ENCODE measurements around the gene IFT43. TPM values are rescaled to one million over a fixed set of nuclear protein-coding genes. Genes with fewer than 3 reads are reported as not detected.

Gene IFT43
- total and polyA plus RNA-seq, 2 donors (not counting 1 experiment from before 2014, with no cell fraction given): 35.2 to 54.9 TPM

GRCh38 chr14:76080025-76080424 lies 94.5 kb downstream of the IFT43 start:
- Histone ChIP-seq H3K4me2 (ENCODE audit: extremely low read depth, insufficient read depth, low read length) (no peak overlapping the region), H3K9ac (ENCODE audit: insufficient read depth, low read length) (no peak overlapping the region)

GRCh38 chr14:76080471-76080870 lies 94.9 kb downstream of the IFT43 start:
- H3K4me2 ChIP-seq (ENCODE audit: extremely low read depth, insufficient read depth, low read length): no peak overlapping the region
- H3K4me3 ChIP-seq (replicated peaks in 1 of 4; ENCODE audit: control extremely low read depth in 1 of 4, insufficient read depth in 1 of 4, low read depth in 3 of 4, low read length in 4 of 4): no peak overlapping the region
- H3K9me3 ChIP-seq (ENCODE audit: control insufficient read depth, insufficient read depth, low read depth, low read length): no peaks in the 10 kb centered on the region
- no peak for DNase-seq (ENCODE audit: low read depth in 2 of 2)
- H4K20me1 ChIP-seq (ENCODE audit: control insufficient read depth, extremely low read depth, insufficient read depth, low read length): no peaks in the 10 kb centered on the region
- no peak overlapping the region for H3K9ac ChIP-seq (ENCODE audit: insufficient read depth, low read length)
- no peak overlapping the region for H2AFZ ChIP-seq (ENCODE audit: low read length)
- no peak overlapping the region for H3K27ac ChIP-seq (ENCODE audit: insufficient read depth, low read length)
- H3K36me3 ChIP-seq (ENCODE audit: control insufficient read depth, insufficient read depth, low read length): no peaks in the 10 kb centered on the region
- TF ChIP-seq EZH2 (IDR thresholded peaks at IDR 0.05; ENCODE audit: low read length, missing control alignments) (no peak), CTCF (conservative IDR thresholded peaks at IDR 0.05 in 1 of 2, IDR thresholded peaks at IDR 0.05 in 1 of 2; ENCODE audit: low read depth in 1 of 2, low read length in 2 of 2) (no peak)
- no peaks in the 10 kb centered on the region for H3K27me3 ChIP-seq (ENCODE audit: control insufficient read depth, insufficient read depth, low read length)
- H3K79me2 ChIP-seq (ENCODE audit: control insufficient read depth, insufficient read depth, low read length): no peaks in the 10 kb centered on the region
- no peaks in the 10 kb centered on the region for H3K4me1 ChIP-seq (ENCODE audit: control insufficient read depth, extremely low read depth, insufficient read depth, low read length)

More at GRCh38 chr14:76080025-76080424, 94.5 kb downstream of the IFT43 start:
- H3K27ac ChIP-seq (ENCODE audit: insufficient read depth, low read length): no peak overlapping the region
- TF ChIP-seq CTCF (conservative IDR thresholded peaks at IDR 0.05 in 1 of 2, IDR thresholded peaks at IDR 0.05 in 1 of 2; ENCODE audit: low read depth in 1 of 2, low read length in 2 of 2) (no peak), EZH2 (IDR thresholded peaks at IDR 0.05; ENCODE audit: low read length, missing control alignments) (no peak)
- H3K4me3 ChIP-seq (replicated peaks in 1 of 4; ENCODE audit: control extremely low read depth in 1 of 4, insufficient read depth in 1 of 4, low read depth in 3 of 4, low read length in 4 of 4): no peak overlapping the region
- H3K4me1 ChIP-seq (ENCODE audit: control insufficient read depth, extremely low read depth, insufficient read depth, low read length): no peaks in the 10 kb centered on the region
- no peaks in the 10 kb centered on the region for H3K36me3 ChIP-seq (ENCODE audit: control insufficient read depth, insufficient read depth, low read length)
- H4K20me1 ChIP-seq (ENCODE audit: control insufficient read depth, extremely low read depth, insufficient read depth, low read length): no peaks in the 10 kb centered on the region
- H3K79me2 ChIP-seq (ENCODE audit: control insufficient read depth, insufficient read depth, low read length): no peaks in the 10 kb centered on the region
- H2AFZ ChIP-seq (ENCODE audit: low read length): no peak overlapping the region
- DNase-seq (ENCODE audit: low read depth in 2 of 2): no peak
- no peaks in the 10 kb centered on the region for H3K27me3 ChIP-seq (ENCODE audit: control insufficient read depth, insufficient read depth, low read length)
- no peaks in the 10 kb centered on the region for H3K9me3 ChIP-seq (ENCODE audit: control insufficient read depth, insufficient read depth, low read depth, low read length)

GRCh38 chr14:76081642-76082041 lies 96.1 kb downstream of the IFT43 start:
- no peaks in the 10 kb centered on the region for H3K79me2 ChIP-seq (ENCODE audit: control insufficient read depth, insufficient read depth, low read length)
- H3K36me3 ChIP-seq (ENCODE audit: control insufficient read depth, insufficient read depth, low read length): no peaks in the 10 kb centered on the region
- H3K4me1 ChIP-seq (ENCODE audit: control insufficient read depth, extremely low read depth, insufficient read depth, low read length): no peaks in the 10 kb centered on the region
- no peak overlapping the region for H3K4me2 ChIP-seq (ENCODE audit: extremely low read depth, insufficient read depth, low read length)
- no peaks in the 10 kb centered on the region for H3K9me3 ChIP-seq (ENCODE audit: control insufficient read depth, insufficient read depth, low read depth, low read length)
- no peaks in the 10 kb centered on the region for H4K20me1 ChIP-seq (ENCODE audit: control insufficient read depth, extremely low read depth, insufficient read depth, low read length)
- H3K27ac ChIP-seq (ENCODE audit: insufficient read depth, low read length): no peak overlapping the region
- H2AFZ ChIP-seq (ENCODE audit: low read length): no peak overlapping the region
- no peak for TF ChIP-seq EZH2 (IDR thresholded peaks at IDR 0.05; ENCODE audit: low read length, missing control alignments)
- TF ChIP-seq CTCF (conservative IDR thresholded peaks at IDR 0.05 in 1 of 2, IDR thresholded peaks at IDR 0.05 in 1 of 2; ENCODE audit: low read depth in 1 of 2, low read length in 2 of 2): no peak
- H3K4me3 ChIP-seq (replicated peaks in 1 of 4; ENCODE audit: control extremely low read depth in 1 of 4, insufficient read depth in 1 of 4, low read depth in 3 of 4, low read length in 4 of 4): no peak overlapping the region
- no peak for DNase-seq (ENCODE audit: low read depth in 2 of 2)
- no peak overlapping the region for H3K9ac ChIP-seq (ENCODE audit: insufficient read depth, low read length)
- H3K27me3 ChIP-seq (ENCODE audit: control insufficient read depth, insufficient read depth, low read length): no peaks in the 10 kb centered on the region

All from fibroblast of lung (primary cell).